ENCODE results near the gene PICK1. TPM values are rescaled to one million over a fixed set of nuclear protein-coding genes. Genes with fewer than 3 reads are reported as not detected.

Gene PICK1
- polyA plus RNA-seq, 1 experiment: 32.4 TPM

DNA sequence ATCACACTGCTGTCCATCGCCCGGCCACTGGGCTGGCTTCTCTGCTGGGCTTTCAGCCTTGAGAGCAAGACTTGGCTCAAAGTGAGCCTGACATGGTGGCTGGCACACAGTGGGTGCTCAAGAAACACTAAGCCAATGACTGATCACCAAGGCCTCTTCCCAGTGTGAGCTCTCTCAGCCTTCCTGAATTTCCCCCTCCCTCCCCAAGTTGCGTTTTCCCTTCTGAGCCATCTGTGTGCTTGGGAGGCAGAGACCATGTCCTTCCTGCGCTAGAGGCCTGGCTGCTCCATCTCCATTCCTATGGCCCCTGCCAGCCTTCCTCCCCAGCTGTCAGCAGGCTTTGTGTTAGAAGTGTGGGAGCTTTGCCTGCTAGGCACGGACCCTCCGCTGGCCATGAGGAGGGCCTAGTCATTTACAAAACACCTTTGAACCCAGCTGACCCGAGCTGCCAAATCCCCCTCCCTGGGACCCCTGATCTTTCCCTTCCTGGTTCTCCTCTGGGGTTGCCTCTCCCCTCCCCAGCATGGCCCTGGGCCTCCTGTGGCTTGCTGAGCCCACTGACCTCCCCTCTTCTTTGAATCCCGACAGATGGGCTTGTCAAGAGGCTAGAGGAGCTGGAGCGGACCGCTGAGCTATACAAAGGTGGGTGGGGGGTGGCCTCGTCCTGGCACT lies 13.2 kb downstream of the PICK1 start:
- no peak overlapping the region for H3K4me3 ChIP-seq (ENCODE audit: low read depth, low read length)
- no peak for TF ChIP-seq CTCF (IDR thresholded peaks at IDR 0.05; ENCODE audit: insufficient read depth, low read depth, low read length)
- ChIA-PET POLR2A (no interaction called here), CTCF (interaction anchor here (0.6 to 2.8 kb wide), 7 partner anchors 12 to 514 kb away, joined by 3 to 14 read pairs (median 5); partner anchors contain the start of genes PICK1 and SLC16A8)
- peaks cover 19% of the 10 kb centered on the region for H3K36me3 ChIP-seq (ENCODE audit: control insufficient read depth, insufficient read depth, low read length)
- no peaks in the 10 kb centered on the region for H3K27me3 ChIP-seq (ENCODE audit: control insufficient read depth, insufficient read depth, low read length)
- DNase-seq (ENCODE audit: low read depth): no peak

- ChIA-PET CTCF (interaction anchor here (0.6 to 1.4 kb wide), 3 partner anchors 20 to 235 kb away, joined by 3 read pairs; no protein-coding TSS in a partner anchor), POLR2A (no interaction called here)
- Histone ChIP-seq H3K27me3 (ENCODE audit: control insufficient read depth, insufficient read depth, low read length) (no peaks in the 10 kb centered on the region), H3K36me3 (ENCODE audit: control insufficient read depth, insufficient read depth, low read length) (peaks cover 15% of the 10 kb centered on the region), H3K4me3 (ENCODE audit: low read depth, low read length) (no peak overlapping the region)
- DNase-seq (ENCODE audit: low read depth): no peak
- no peak for TF ChIP-seq CTCF (IDR thresholded peaks at IDR 0.05; ENCODE audit: insufficient read depth, low read depth, low read length)
Observed at GRCh38 chr22:38071421-38072321, 14.5 kb downstream of the PICK1 start.

GRCh38 chr22:38072322-38073149 lies 15.3 kb downstream of the PICK1 start:
- no peak for DNase-seq (ENCODE audit: low read depth)
- POLR2A ChIA-PET: no interaction called here
- CTCF ChIA-PET: interaction anchor here (1.4 kb wide), 1 partner anchor 42 kb away, joined by 3 read pairs; no protein-coding TSS in a partner anchor
- Histone ChIP-seq H3K27me3 (ENCODE audit: control insufficient read depth, insufficient read depth, low read length) (no peaks in the 10 kb centered on the region), H3K36me3 (ENCODE audit: control insufficient read depth, insufficient read depth, low read length) (peaks cover 15% of the 10 kb centered on the region), H3K4me3 (ENCODE audit: low read depth, low read length) (no peak overlapping the region)
- TF ChIP-seq CTCF (IDR thresholded peaks at IDR 0.05; ENCODE audit: insufficient read depth, low read depth, low read length): no peak

GRCh38 chr22:38073150-38074130 lies 16.2 kb downstream of the PICK1 start:
- Histone ChIP-seq H3K4me3 (ENCODE audit: low read depth, low read length) (no peak overlapping the region), H3K27me3 (ENCODE audit: control insufficient read depth, insufficient read depth, low read length) (no peaks in the 10 kb centered on the region), H3K36me3 (ENCODE audit: control insufficient read depth, insufficient read depth, low read length) (peaks cover 13% of the 10 kb centered on the region)
- ChIA-PET POLR2A (no interaction called here), CTCF (interaction anchor here (1.3 kb wide), 1 partner anchor 209 kb away, joined by 4 read pairs; no protein-coding TSS in a partner anchor)
- TF ChIP-seq CTCF (IDR thresholded peaks at IDR 0.05; ENCODE audit: insufficient read depth, low read depth, low read length): no peak
- no peak for DNase-seq (ENCODE audit: low read depth)

All from BJ (cell line).